Breast epithelium (tissue), 3 donors: Measurements from ENCODE around the gene SNAP47.

ENCODE experiments used
- CTCF ChIP-seq, 3 donors: fragments of 450-650 bp; IDR thresholded peaks; one replicate each; pipeline ENCODE4 v1.5.1; 2016 to 2017; ENCODE audit warnings: antibody characterized with exemption in 3 of 3, mild to moderate bottlenecking in 3 of 3, moderate library complexity in 3 of 3
- POLR2A ChIP-seq: fragments of 450-650 bp; IDR thresholded peaks from one replicate; pipeline ENCODE4 v1.6.1; 2016; ENCODE audit warnings: antibody characterized with exemption, mild to moderate bottlenecking, moderate library complexity
- POLR2AphosphoS5 ChIP-seq, 3 donors: sonication (generic); formaldehyde crosslinking; IDR thresholded peaks; one replicate each; pipeline ENCODE4 v1.6.1; 2017; ENCODE audit warnings: antibody characterized with exemption in 3 of 3

GRCh38 chr1:227809026-227809425 lies 73.8 kb downstream of the SNAP47 start:
- TF ChIP-seq CTCF (IDR thresholded peaks at IDR 0.05) (no peak), POLR2AphosphoS5 (IDR thresholded peaks at IDR 0.05) (no peak), POLR2A (no peak)
